Measurements from ENCODE around the gene SOST. TPM values are rescaled to one million over a fixed set of nuclear protein-coding genes. Genes with fewer than 3 reads are reported as not detected.

SOST gene
- total and polyA plus RNA-seq, 7 donors: not detected

GRCh38 chr17:43772877-43773648 lies 14.5 kb upstream of the SOST start:
- peaks cover 0 to 57% (median 36%) of the 10 kb centered on the region in 4 donors for H3K4me1 ChIP-seq
- peak overlapping the region in 3 of 4 donors; percentile 6 to 20 (median 17) for H3K27ac ChIP-seq
- no peak overlapping the region for H3K4me3 ChIP-seq
- H3K36me3 ChIP-seq: peaks cover 39 to 74% (median 49%) of the 10 kb centered on the region in 4 donors
- TF ChIP-seq CTCF (IDR thresholded peaks at IDR 0.05): no peak
- TF ChIP-seq POLR2AphosphoS5 (IDR thresholded peaks at IDR 0.05): no peak
- TF ChIP-seq EP300 (IDR thresholded peaks at IDR 0.05): no peak
- TF ChIP-seq POLR2A (IDR thresholded peaks at IDR 0.05): no peak
- DNase-seq: no peak
- no peaks in the 10 kb centered on the region for H3K27me3 ChIP-seq
- WGBS, 2 donors: 51 to 52% methylated on average over 10 of the region's 10 CpGs
- intact Hi-C loops (cut with DNase I): loop anchor here (10.0 kb wide), 1 partner anchor 388 kb away; no protein-coding TSS in a partner anchor
- no peaks in the 10 kb centered on the region for H3K9me3 ChIP-seq

- Histone ChIP-seq H3K27ac (no peak overlapping the region), H3K4me1 (peaks cover 0 to 41% (median 22%) of the 10 kb centered on the region in 4 donors), H3K9me3 (no peaks in the 10 kb centered on the region), H3K36me3 (peaks cover 43 to 85% (median 49%) of the 10 kb centered on the region in 4 donors), H3K27me3 (no peaks in the 10 kb centered on the region), H3K4me3 (no peak overlapping the region)
- whole genome bisulfite sequencing, 2 donors: 95 to 96% methylated on average over 9 of the region's 9 CpGs
- intact Hi-C loops (cut with DNase I): loop anchor here (10.0 kb wide), 1 partner anchor 387 kb away; no protein-coding TSS in a partner anchor
- TF ChIP-seq POLR2AphosphoS5 (IDR thresholded peaks at IDR 0.05) (no peak), EP300 (IDR thresholded peaks at IDR 0.05) (no peak), CTCF (IDR thresholded peaks at IDR 0.05) (no peak), POLR2A (IDR thresholded peaks at IDR 0.05) (no peak)
- no peak for DNase-seq
Measured at GRCh38 chr17:43771463-43771862, 12.9 kb upstream of the SOST start.

GRCh38 chr17:43770957-43771356 lies 12.4 kb upstream of the SOST start:
- TF ChIP-seq CTCF (IDR thresholded peaks at IDR 0.05) (no peak), EP300 (IDR thresholded peaks at IDR 0.05) (no peak), POLR2AphosphoS5 (IDR thresholded peaks at IDR 0.05) (no peak), POLR2A (IDR thresholded peaks at IDR 0.05) (no peak)
- WGBS, 2 donors: 91 to 96% methylated on average over 2 of the region's 2 CpGs
- H3K27me3 ChIP-seq: no peaks in the 10 kb centered on the region
- intact Hi-C loops (cut with DNase I): loop anchor here (10.0 kb wide), 1 partner anchor 386 kb away; no protein-coding TSS in a partner anchor
- H3K4me1 ChIP-seq: peaks cover 0 to 36% (median 17%) of the 10 kb centered on the region in 4 donors
- H3K27ac ChIP-seq: no peak overlapping the region
- H3K9me3 ChIP-seq: no peaks in the 10 kb centered on the region
- peaks cover 43 to 85% (median 49%) of the 10 kb centered on the region in 4 donors for H3K36me3 ChIP-seq
- DNase-seq: no peak
- no peak overlapping the region for H3K4me3 ChIP-seq

- no peak for DNase-seq
- TF ChIP-seq POLR2A (IDR thresholded peaks at IDR 0.05): no peak
- TF ChIP-seq CTCF (IDR thresholded peaks at IDR 0.05): no peak
- no peak for TF ChIP-seq POLR2AphosphoS5 (IDR thresholded peaks at IDR 0.05)
- TF ChIP-seq EP300 (IDR thresholded peaks at IDR 0.05): no peak
- intact Hi-C loops (cut with DNase I): loop anchor here (10.0 kb wide), 1 partner anchor 385 kb away; no protein-coding TSS in a partner anchor
- Histone ChIP-seq H3K27ac (no peak overlapping the region), H3K9me3 (no peaks in the 10 kb centered on the region), H3K4me3 (no peak overlapping the region), H3K36me3 (peaks cover 41 to 83% (median 49%) of the 10 kb centered on the region in 4 donors), H3K27me3 (no peaks in the 10 kb centered on the region), H3K4me1 (peaks cover 0 to 27% (median 10%) of the 10 kb centered on the region in 4 donors)
- WGBS, 2 donors: 95 to 96% methylated on average over 11 of the region's 11 CpGs
Measured at GRCh38 chr17:43769859-43770258, 11.3 kb upstream of the SOST start.
